ENCODE measurements around the gene RER1.

- TF ChIP-seq CTCF (IDR thresholded peaks at IDR 0.05) (no peak), POLR2A (IDR thresholded peaks at IDR 0.05) (no peak)
Observed at GRCh38 chr1:2452201-2452931, 60.7 kb downstream of the RER1 start.
